Measurements from ENCODE around the gene RFESD. TPM values are rescaled to one million over a fixed set of nuclear protein-coding genes. Genes with fewer than 3 reads are reported as not detected.
"Not testable (repeated sequence)": the region's sequence is repeated elsewhere in the genome, so short reads cannot be mapped to it uniquely, and the experiment has no call there.

The RFESD gene
- total RNA-seq, 1 donor from 2014 or later, result 3.1 TPM

- Histone ChIP-seq H3K36me3 (ENCODE audit: control insufficient read depth in 3 of 3, insufficient read depth in 3 of 3, low read length in 3 of 3) (no peaks in the 10 kb centered on the region), H3K27ac (ENCODE audit: low read depth, low read length) (no peak overlapping the region), H3K4me1 (ENCODE audit: control insufficient read depth in 3 of 3, insufficient read depth in 3 of 3, low read length in 3 of 3) (peaks cover 0 to 4% (median 4%) of the 10 kb centered on the region in 3 donors), H3K4me3 (ENCODE audit: low read length in 3 of 3) (no peak overlapping the region), H3K27me3 (ENCODE audit: control insufficient read depth in 3 of 3, insufficient read depth in 3 of 3, low read length in 3 of 3) (no peaks in the 10 kb centered on the region), H3K9ac (ENCODE audit: low read depth in 1 of 3, low read length in 3 of 3) (no peak overlapping the region), H3K9me3 (ENCODE audit: control insufficient read depth in 3 of 3, low read length in 3 of 3) (no peaks in the 10 kb centered on the region)
Measured at GRCh38 chr5:95641741-95642220, 4.8 kb upstream of the RFESD start.

- Histone ChIP-seq H3K4me1 (ENCODE audit: control insufficient read depth in 3 of 3, insufficient read depth in 3 of 3, low read length in 3 of 3) (peaks cover 4 to 8% (median 4%) of the 10 kb centered on the region in 3 donors), H3K9ac (ENCODE audit: low read depth in 1 of 3, low read length in 3 of 3) (no peak overlapping the region), H3K27ac (ENCODE audit: low read depth, low read length) (no peak overlapping the region), H3K4me3 (ENCODE audit: low read length in 3 of 3) (no peak overlapping the region), H3K36me3 (ENCODE audit: control insufficient read depth in 3 of 3, insufficient read depth in 3 of 3, low read length in 3 of 3) (no peaks in the 10 kb centered on the region), H3K27me3 (ENCODE audit: control insufficient read depth in 3 of 3, insufficient read depth in 3 of 3, low read length in 3 of 3) (no peaks in the 10 kb centered on the region), H3K9me3 (ENCODE audit: control insufficient read depth in 3 of 3, low read length in 3 of 3) (no peaks in the 10 kb centered on the region)
Measured at GRCh38 chr5:95643152-95643551, 3.4 kb upstream of the RFESD start.

- no peaks in the 10 kb centered on the region for H3K36me3 ChIP-seq (ENCODE audit: control insufficient read depth in 3 of 3, insufficient read depth in 3 of 3, low read length in 3 of 3)
- peak overlapping the region in 1 of 3 donors; percentile 10 for H3K9ac ChIP-seq (ENCODE audit: low read depth in 1 of 3, low read length in 3 of 3)
- H3K27ac ChIP-seq (ENCODE audit: low read depth, low read length), result no peak overlapping the region
Measured at GRCh38 chr5:95644351-95645042, 2.1 kb upstream of the RFESD start.

GRCh38 chr5:95646226-95646568 lies 380 bp upstream of the RFESD start:
- peak overlapping the region; percentile 93 for H3K27ac ChIP-seq (ENCODE audit: low read depth, low read length)
- not testable (repeated sequence) for H3K9ac ChIP-seq (ENCODE audit: low read depth in 1 of 3, low read length in 3 of 3); H3K36me3 ChIP-seq (ENCODE audit: control insufficient read depth in 3 of 3, insufficient read depth in 3 of 3, low read length in 3 of 3); H3K27me3 ChIP-seq (ENCODE audit: control insufficient read depth in 3 of 3, insufficient read depth in 3 of 3, low read length in 3 of 3); H3K9me3 ChIP-seq (ENCODE audit: control insufficient read depth in 3 of 3, low read length in 3 of 3)
- peaks cover 4 to 15% (median 4%) of the 10 kb centered on the region in 3 donors for H3K4me1 ChIP-seq (ENCODE audit: control insufficient read depth in 3 of 3, insufficient read depth in 3 of 3, low read length in 3 of 3)
- peak overlapping the region; percentile 23 to 49 (median 30) for H3K4me3 ChIP-seq (ENCODE audit: low read length in 3 of 3)

More at GRCh38 chr5:95644351-95645042, 2.1 kb upstream of the RFESD start:
- Histone ChIP-seq H3K27me3 (ENCODE audit: control insufficient read depth in 3 of 3, insufficient read depth in 3 of 3, low read length in 3 of 3) (no peaks in the 10 kb centered on the region), H3K4me3 (ENCODE audit: low read length in 3 of 3) (no peak overlapping the region), H3K4me1 (ENCODE audit: control insufficient read depth in 3 of 3, insufficient read depth in 3 of 3, low read length in 3 of 3) (peaks cover 4 to 8% (median 4%) of the 10 kb centered on the region in 3 donors), H3K9me3 (ENCODE audit: control insufficient read depth in 3 of 3, low read length in 3 of 3) (no peaks in the 10 kb centered on the region)

GRCh38 chr5:95647886-95648860 lies 1.6 kb downstream of the RFESD start:
- peaks cover 0 to 12% (median 4%) of the 10 kb centered on the region in 3 donors for H3K4me1 ChIP-seq (ENCODE audit: control insufficient read depth in 3 of 3, insufficient read depth in 3 of 3, low read length in 3 of 3)
- peak overlapping the region; percentile 79 to 89 (median 87) for H3K9ac ChIP-seq (ENCODE audit: low read depth in 1 of 3, low read length in 3 of 3)
- peak overlapping the region in 1 of 3 donors; percentile 8 for H3K4me3 ChIP-seq (ENCODE audit: low read length in 3 of 3)
- H3K27me3 ChIP-seq (ENCODE audit: control insufficient read depth in 3 of 3, insufficient read depth in 3 of 3, low read length in 3 of 3), result no peaks in the 10 kb centered on the region
- peaks cover 0 to 7% (median 6%) of the 10 kb centered on the region in 3 donors for H3K36me3 ChIP-seq (ENCODE audit: control insufficient read depth in 3 of 3, insufficient read depth in 3 of 3, low read length in 3 of 3)
- H3K27ac ChIP-seq (ENCODE audit: low read depth, low read length), result peak overlapping the region; percentile 93
- H3K9me3 ChIP-seq (ENCODE audit: control insufficient read depth in 3 of 3, low read length in 3 of 3), result no peaks in the 10 kb centered on the region

GRCh38 chr5:95649274-95649673 lies 2.7 kb downstream of the RFESD start:
- Histone ChIP-seq H3K9me3 (ENCODE audit: control insufficient read depth in 3 of 3, low read length in 3 of 3) (no peaks in the 10 kb centered on the region), H3K27ac (ENCODE audit: low read depth, low read length) (no peak overlapping the region), H3K9ac (ENCODE audit: low read depth in 1 of 3, low read length in 3 of 3) (no peak overlapping the region), H3K27me3 (ENCODE audit: control insufficient read depth in 3 of 3, insufficient read depth in 3 of 3, low read length in 3 of 3) (no peaks in the 10 kb centered on the region), H3K36me3 (ENCODE audit: control insufficient read depth in 3 of 3, insufficient read depth in 3 of 3, low read length in 3 of 3) (peaks cover 0 to 9% (median 7%) of the 10 kb centered on the region in 3 donors), H3K4me1 (ENCODE audit: control insufficient read depth in 3 of 3, insufficient read depth in 3 of 3, low read length in 3 of 3) (peaks cover 0 to 12% (median 4%) of the 10 kb centered on the region in 3 donors), H3K4me3 (ENCODE audit: low read length in 3 of 3) (no peak overlapping the region)

GRCh38 chr5:95649842-95650620 lies 3.5 kb downstream of the RFESD start:
- H3K27ac ChIP-seq (ENCODE audit: low read depth, low read length), result no peak overlapping the region
- peaks cover 0 to 9% (median 7%) of the 10 kb centered on the region in 3 donors for H3K36me3 ChIP-seq (ENCODE audit: control insufficient read depth in 3 of 3, insufficient read depth in 3 of 3, low read length in 3 of 3)
- H3K4me1 ChIP-seq (ENCODE audit: control insufficient read depth in 3 of 3, insufficient read depth in 3 of 3, low read length in 3 of 3), result peaks cover 0 to 12% (median 4%) of the 10 kb centered on the region in 3 donors

GRCh38 chr5:95652849-95653248 lies 6.3 kb downstream of the RFESD start:
- H3K9ac ChIP-seq (ENCODE audit: low read depth in 1 of 3, low read length in 3 of 3), result no peak overlapping the region

More at GRCh38 chr5:95649842-95650620, 3.5 kb downstream of the RFESD start:
- no peaks in the 10 kb centered on the region for H3K9me3 ChIP-seq (ENCODE audit: control insufficient read depth in 3 of 3, low read length in 3 of 3)
- H3K27me3 ChIP-seq (ENCODE audit: control insufficient read depth in 3 of 3, insufficient read depth in 3 of 3, low read length in 3 of 3), result no peaks in the 10 kb centered on the region
- H3K9ac ChIP-seq (ENCODE audit: low read depth in 1 of 3, low read length in 3 of 3), result no peak overlapping the region
- H3K4me3 ChIP-seq (ENCODE audit: low read length in 3 of 3), result no peak overlapping the region

GRCh38 chr5:95654196-95654595 lies 7.6 kb downstream of the RFESD start:
- Histone ChIP-seq H3K9me3 (ENCODE audit: control insufficient read depth in 3 of 3, low read length in 3 of 3) (no peaks in the 10 kb centered on the region), H3K4me3 (ENCODE audit: low read length in 3 of 3) (no peak overlapping the region), H3K36me3 (ENCODE audit: control insufficient read depth in 3 of 3, insufficient read depth in 3 of 3, low read length in 3 of 3) (peaks cover 0 to 9% (median 7%) of the 10 kb centered on the region in 3 donors), H3K27me3 (ENCODE audit: control insufficient read depth in 3 of 3, insufficient read depth in 3 of 3, low read length in 3 of 3) (no peaks in the 10 kb centered on the region), H3K4me1 (ENCODE audit: control insufficient read depth in 3 of 3, insufficient read depth in 3 of 3, low read length in 3 of 3) (peaks cover 0 to 8% (median 0%) of the 10 kb centered on the region in 3 donors), H3K9ac (ENCODE audit: low read depth in 1 of 3, low read length in 3 of 3) (no peak overlapping the region), H3K27ac (ENCODE audit: low read depth, low read length) (no peak overlapping the region)

More at GRCh38 chr5:95652849-95653248, 6.3 kb downstream of the RFESD start:
- Histone ChIP-seq H3K36me3 (ENCODE audit: control insufficient read depth in 3 of 3, insufficient read depth in 3 of 3, low read length in 3 of 3) (peaks cover 0 to 9% (median 7%) of the 10 kb centered on the region in 3 donors), H3K4me3 (ENCODE audit: low read length in 3 of 3) (no peak overlapping the region), H3K27ac (ENCODE audit: low read depth, low read length) (no peak overlapping the region), H3K9me3 (ENCODE audit: control insufficient read depth in 3 of 3, low read length in 3 of 3) (no peaks in the 10 kb centered on the region), H3K27me3 (ENCODE audit: control insufficient read depth in 3 of 3, insufficient read depth in 3 of 3, low read length in 3 of 3) (no peaks in the 10 kb centered on the region), H3K4me1 (ENCODE audit: control insufficient read depth in 3 of 3, insufficient read depth in 3 of 3, low read length in 3 of 3) (peaks cover 0 to 8% (median 0%) of the 10 kb centered on the region in 3 donors)
